SK-N-SH (cell line): ENCODE measurements around the gene SHH. TPM values are rescaled to one million over a fixed set of nuclear protein-coding genes. Genes with fewer than 3 reads are reported as not detected.

Experiments used
- CTCF ChIA-PET: fragments of 300-600, 350-600 bp; formaldehyde crosslinking; extraction: SDS; loops from one replicate; lab custom pipeline; 2021; lab: Yijun Ruan, JAX
- POLR2A ChIA-PET: fragments of 350-600 bp; sonication (Branson Sonifier 250); formaldehyde crosslinking; extraction: SDS; loops from one replicate; lab custom pipeline; 2020; ENCODE audit warnings: antibody characterized with exemption, inconsistent platforms; lab: Yijun Ruan, JAX
- DNase-seq: peaks from one replicate; pipeline ENCODE4 v3.0.0; 2012
- H2AFZ ChIP-seq: fragments of 200-600 bp; sonication (generic); 2 replicates; pipeline ENCODE4 v1.8.1; 2016; ENCODE audit warnings: antibody characterized with exemption, mild to moderate bottlenecking, low read depth
- H3F3A ChIP-seq: fragments of 200-600 bp; sonication (generic); replicated peaks from 2 replicates; pipeline ENCODE3; 2016; ENCODE audit warnings: antibody characterized with exemption, mild to moderate bottlenecking; ENCODE audit not compliant: insufficient read depth
- H3K27ac ChIP-seq, 2 experiments: fragments of 200-500 bp in 1 of 2; fragments of 200-600 bp in 1 of 2; sonication (Bioruptor generic) in 1 of 2; sonication (generic), shearing (Covaris generic) in 1 of 2; 2 replicates each; pipeline versions ENCODE4 v1.5.1 to v1.6.1; 2014 to 2016; ENCODE audit warnings: low read depth in 2 of 2, inconsistent platforms in 1 of 2, low read length in 1 of 2, mild to moderate bottlenecking in 1 of 2, mixed read lengths in 1 of 2
- H3K27me3 ChIP-seq: fragments of 200-600 bp; sonication (generic), shearing (Covaris generic); 2 replicates; pipeline ENCODE4 v1.6.1; 2016; ENCODE audit warnings: mixed run types; ENCODE audit not compliant: insufficient read depth
- H3K36me3 ChIP-seq, 2 experiments: fragments of 200-500 bp in 1 of 2; fragments of 200-600 bp in 1 of 2; sonication (Bioruptor generic) in 1 of 2; sonication (generic) in 1 of 2; replicated peaks in 1 of 2; 2 replicates each; pipeline versions ENCODE3 to v1.5.1; 2014 to 2016; ENCODE audit warnings: low read length in 1 of 2, mild to moderate bottlenecking in 1 of 2; ENCODE audit not compliant: insufficient read depth in 2 of 2, control insufficient read depth in 1 of 2
- H3K4me1 ChIP-seq, 2 experiments: fragments of 200-500 bp in 1 of 2; fragments of 200-600 bp in 1 of 2; sonication (Bioruptor generic) in 1 of 2; sonication (generic), shearing (Covaris generic) in 1 of 2; 2 replicates each; pipeline versions ENCODE4 v1.5.1 to v1.6.1; 2014 to 2016; ENCODE audit warnings: low read depth in 1 of 2, low read length in 1 of 2, mixed run types in 1 of 2; ENCODE audit not compliant: insufficient read depth in 2 of 2, control insufficient read depth in 1 of 2
- H3K4me2 ChIP-seq: fragments of 200-600 bp; sonication (generic), shearing (Covaris generic); 2 replicates; pipeline ENCODE4 v1.6.1; 2017; ENCODE audit warnings: mixed run types
- H3K4me3 ChIP-seq, 2 experiments: fragments of 200-500 bp in 1 of 2; fragments of 200-600 bp in 1 of 2; sonication (Bioruptor generic) in 1 of 2; sonication (generic), shearing (Covaris generic) in 1 of 2; 2 replicates each; pipeline versions ENCODE4 v1.5.1 to v1.8.1; 2014 to 2016; ENCODE audit warnings: low read depth in 2 of 2, inconsistent platforms in 1 of 2, low read length in 1 of 2, mild to moderate bottlenecking in 1 of 2, mixed read lengths in 1 of 2, moderate library complexity in 1 of 2
- H3K79me2 ChIP-seq: fragments of 200-600 bp; sonication (generic); 2 replicates; pipeline ENCODE4 v1.8.1; 2017; ENCODE audit warnings: mild to moderate bottlenecking; ENCODE audit not compliant: insufficient read depth
- H3K9ac ChIP-seq: fragments of 200-600 bp; sonication (generic); 2 replicates; pipeline ENCODE4 v1.6.1; 2017; ENCODE audit warnings: mixed run types
- H3K9me2 ChIP-seq: fragments of 200-600 bp; sonication (generic); 2 replicates; pipeline ENCODE4 v1.6.1; 2017; ENCODE audit warnings: mixed run types
- H3K9me3 ChIP-seq: fragments of 200-600 bp; sonication (generic); 2 replicates; pipeline ENCODE4 v1.6.1; 2017; ENCODE audit warnings: mixed run types, mild to moderate bottlenecking, moderate library complexity
- H4K20me1 ChIP-seq: fragments of 200-600 bp; sonication (generic); 2 replicates; pipeline ENCODE4 v1.6.1; 2017; ENCODE audit warnings: mild to moderate bottlenecking, mixed run types; ENCODE audit not compliant: insufficient read depth
- CHD2 ChIP-seq: fragments of 150-350 bp; IDR thresholded peaks from 2 replicates; pipeline ENCODE4 v1.6.1; 2018; ENCODE audit warnings: low read length; ENCODE audit not compliant: partially characterized antibody
- EP300 ChIP-seq, 2 experiments: IDR thresholded peaks; 2 replicates each; pipeline versions ENCODE4 v1.4.0 to v1.6.1; 2012; ENCODE audit warnings: borderline replicate concordance in 1 of 2, low read depth in 1 of 2, low read length in 1 of 2
- FOSL2 ChIP-seq: IDR thresholded peaks from 2 replicates; pipeline ENCODE4 v1.4.0; 2012; ENCODE audit warnings: low read depth, mild to moderate bottlenecking, moderate library complexity, borderline replicate concordance
- FOXJ3 ChIP-seq: sonication (generic); formaldehyde crosslinking; IDR thresholded peaks from 2 replicates; pipeline ENCODE4 v1.5.1; 2020; ENCODE audit warnings: mild to moderate bottlenecking, missing genetic modification reagents
- FOXM1 ChIP-seq: IDR thresholded peaks from 2 replicates; pipeline ENCODE4 v1.4.0; 2012; ENCODE audit warnings: low read depth, mild to moderate bottlenecking
- GABPA ChIP-seq: IDR thresholded peaks from 2 replicates; pipeline ENCODE4 v1.4.0; 2012; ENCODE audit warnings: low read depth, mild to moderate bottlenecking
- JUND ChIP-seq: IDR thresholded peaks from 2 replicates; pipeline ENCODE4 v1.4.0; 2012
- MEF2A ChIP-seq: IDR thresholded peaks from 2 replicates; pipeline ENCODE4 v1.4.0; 2012; ENCODE audit warnings: low read depth, borderline replicate concordance
- NFIC ChIP-seq: IDR thresholded peaks from 2 replicates; pipeline ENCODE4 v1.4.0; 2012; ENCODE audit warnings: borderline replicate concordance
- NRF1 ChIP-seq: IDR thresholded peaks from 2 replicates; pipeline ENCODE4 v1.6.1; 2012; ENCODE audit warnings: low read depth, mild to moderate bottlenecking, low read length
- POLR2AphosphoS5 ChIP-seq: IDR thresholded peaks from 2 replicates; pipeline ENCODE4 v1.6.1; 2012; ENCODE audit warnings: low read depth, low read length
- RCOR1 ChIP-seq: fragments of 150-350 bp; IDR thresholded peaks from 2 replicates; pipeline ENCODE4 v1.6.1; 2017; ENCODE audit warnings: antibody characterized with exemption, low read length
- RXRA ChIP-seq: IDR thresholded peaks from 2 replicates; pipeline ENCODE4 v1.4.0; 2012; ENCODE audit warnings: low read depth, mild to moderate bottlenecking, borderline replicate concordance
- SIN3A ChIP-seq: IDR thresholded peaks from 2 replicates; pipeline ENCODE4 v1.6.1; 2012; ENCODE audit warnings: low read depth, mild to moderate bottlenecking, low read length, moderate library complexity, borderline replicate concordance
- TAF1 ChIP-seq: IDR thresholded peaks from 2 replicates; pipeline ENCODE4 v1.6.1; 2012; ENCODE audit warnings: low read depth, mild to moderate bottlenecking, low read length, moderate library complexity, borderline replicate concordance
- YY1 ChIP-seq: IDR thresholded peaks from 2 replicates; pipeline ENCODE4 v1.4.0; 2012; ENCODE audit warnings: low read depth, mild to moderate bottlenecking
- WGBS: methylation state at CpG from one replicate; pipeline ENCODE4 v1.1.6; 2017; ENCODE audit warnings: low lambda C conversion rate; 5-methylcytosine and 5-hydroxymethylcytosine counted together
- polyA plus RNA-seq, 3 experiments: library from polyadenylated mRNA; depleted of rRNA; stranded (reverse); fragments of >200 nt; gene quantifications; 2 replicates each; pipeline ENCODE4 v1.2.3, GENCODE V29; 2012
- TF ChIP-seq, protein P1 (sequence below): fragments of 200-600 bp; sonication (generic); IDR thresholded peaks from 2 replicates; pipeline ENCODE4 v1.6.1; 2017; ENCODE audit warnings: antibody characterized with exemption, mild to moderate bottlenecking, moderate library complexity
- TF ChIP-seq, protein P2 (sequence below): fragments of 150-350 bp; IDR thresholded peaks from 2 replicates; pipeline ENCODE4 v1.6.1; 2017; ENCODE audit warnings: antibody characterized with exemption, low read length, low read depth, borderline replicate concordance
- TF ChIP-seq, protein P3 (sequence below): IDR thresholded peaks from 2 replicates; pipeline ENCODE4 v1.4.0; 2012; ENCODE audit warnings: low read depth
- TF ChIP-seq, protein P4 (sequence below): IDR thresholded peaks from 2 replicates; pipeline ENCODE4 v1.4.0; 2012; ENCODE audit warnings: low read depth, borderline replicate concordance

The SHH gene
- polyA plus RNA-seq, 1 of the 3 experiments (the other 2 are of a cell fraction) = not detected

DNA sequence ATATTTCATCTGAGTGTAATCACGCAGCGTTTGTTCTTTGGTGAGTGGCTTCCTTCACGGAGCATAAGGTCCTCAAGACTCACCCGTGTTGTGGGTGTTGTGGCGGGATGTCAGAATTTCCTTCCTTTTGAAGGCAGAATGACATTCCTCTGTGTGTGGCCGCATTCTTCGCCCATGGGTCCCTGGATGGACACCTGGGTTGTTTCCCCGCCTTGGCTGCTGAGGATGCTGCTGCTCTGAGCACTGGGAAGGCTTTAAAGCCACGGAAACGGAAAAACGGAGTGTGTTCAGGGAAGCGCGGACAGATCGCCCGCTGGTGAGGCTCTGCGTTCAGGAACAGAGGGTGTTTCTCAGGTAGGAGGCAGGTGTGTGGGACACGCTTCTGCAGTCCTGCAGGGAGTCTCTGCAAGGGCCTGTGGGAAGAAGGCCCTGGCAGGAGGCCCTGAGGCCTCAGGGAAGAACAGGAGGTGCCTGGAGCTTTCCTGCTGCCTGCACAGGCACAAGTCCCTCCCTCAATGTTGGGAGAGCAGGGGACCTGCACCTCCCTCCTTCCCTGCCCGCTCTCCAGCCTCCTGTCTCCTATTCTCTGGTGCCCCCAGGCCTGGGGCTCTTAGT lies 35.7 kb upstream of the SHH start:
- Histone ChIP-seq H4K20me1 (no peaks in the 10 kb centered on the region), H3K9ac (no peak overlapping the region), H3F3A (no peaks in the 10 kb centered on the region), H3K9me3 (no peaks in the 10 kb centered on the region), H3K27ac (no peak overlapping the region), H3K36me3 (no peaks in the 10 kb centered on the region), H3K9me2 (no peaks in the 10 kb centered on the region), H3K4me3 (no peak overlapping the region), H3K4me2 (no peak overlapping the region), H3K27me3 (peaks cover 95% of the 10 kb centered on the region), H2AFZ (no peak overlapping the region), H3K79me2 (no peaks in the 10 kb centered on the region), H3K4me1 (no peaks in the 10 kb centered on the region)
- no peak for DNase-seq
- ChIA-PET CTCF (no interaction called here), POLR2A (no interaction called here)
- TF ChIP-seq, protein P1, sequence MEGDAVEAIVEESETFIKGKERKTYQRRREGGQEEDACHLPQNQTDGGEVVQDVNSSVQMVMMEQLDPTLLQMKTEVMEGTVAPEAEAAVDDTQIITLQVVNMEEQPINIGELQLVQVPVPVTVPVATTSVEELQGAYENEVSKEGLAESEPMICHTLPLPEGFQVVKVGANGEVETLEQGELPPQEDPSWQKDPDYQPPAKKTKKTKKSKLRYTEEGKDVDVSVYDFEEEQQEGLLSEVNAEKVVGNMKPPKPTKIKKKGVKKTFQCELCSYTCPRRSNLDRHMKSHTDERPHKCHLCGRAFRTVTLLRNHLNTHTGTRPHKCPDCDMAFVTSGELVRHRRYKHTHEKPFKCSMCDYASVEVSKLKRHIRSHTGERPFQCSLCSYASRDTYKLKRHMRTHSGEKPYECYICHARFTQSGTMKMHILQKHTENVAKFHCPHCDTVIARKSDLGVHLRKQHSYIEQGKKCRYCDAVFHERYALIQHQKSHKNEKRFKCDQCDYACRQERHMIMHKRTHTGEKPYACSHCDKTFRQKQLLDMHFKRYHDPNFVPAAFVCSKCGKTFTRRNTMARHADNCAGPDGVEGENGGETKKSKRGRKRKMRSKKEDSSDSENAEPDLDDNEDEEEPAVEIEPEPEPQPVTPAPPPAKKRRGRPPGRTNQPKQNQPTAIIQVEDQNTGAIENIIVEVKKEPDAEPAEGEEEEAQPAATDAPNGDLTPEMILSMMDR = no peak
- TF ChIP-seq, protein P2, sequence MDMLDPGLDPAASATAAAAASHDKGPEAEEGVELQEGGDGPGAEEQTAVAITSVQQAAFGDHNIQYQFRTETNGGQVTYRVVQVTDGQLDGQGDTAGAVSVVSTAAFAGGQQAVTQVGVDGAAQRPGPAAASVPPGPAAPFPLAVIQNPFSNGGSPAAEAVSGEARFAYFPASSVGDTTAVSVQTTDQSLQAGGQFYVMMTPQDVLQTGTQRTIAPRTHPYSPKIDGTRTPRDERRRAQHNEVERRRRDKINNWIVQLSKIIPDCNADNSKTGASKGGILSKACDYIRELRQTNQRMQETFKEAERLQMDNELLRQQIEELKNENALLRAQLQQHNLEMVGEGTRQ = no peak
- TF ChIP-seq NRF1 (no peak), JUND (no peak), CHD2 (no peak), POLR2AphosphoS5 (no peak), MEF2A (no peak), YY1 (no peak), FOXJ3 (CRISPR knock-in tag) (no peak), NFIC (no peak), RXRA (no peak), GABPA (no peak), FOXM1 (no peak), EP300 (IDR thresholded peaks at IDR 0.05; ENCODE audit: borderline replicate concordance in 1 of 2, low read depth in 1 of 2, low read length in 1 of 2) (no peak), FOSL2 (no peak), SIN3A (no peak)
- TF ChIP-seq, protein P3, sequence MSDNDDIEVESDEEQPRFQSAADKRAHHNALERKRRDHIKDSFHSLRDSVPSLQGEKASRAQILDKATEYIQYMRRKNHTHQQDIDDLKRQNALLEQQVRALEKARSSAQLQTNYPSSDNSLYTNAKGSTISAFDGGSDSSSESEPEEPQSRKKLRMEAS = no peak
- WGBS = 19% methylated on average over 18 of the region's 18 CpGs

DNA sequence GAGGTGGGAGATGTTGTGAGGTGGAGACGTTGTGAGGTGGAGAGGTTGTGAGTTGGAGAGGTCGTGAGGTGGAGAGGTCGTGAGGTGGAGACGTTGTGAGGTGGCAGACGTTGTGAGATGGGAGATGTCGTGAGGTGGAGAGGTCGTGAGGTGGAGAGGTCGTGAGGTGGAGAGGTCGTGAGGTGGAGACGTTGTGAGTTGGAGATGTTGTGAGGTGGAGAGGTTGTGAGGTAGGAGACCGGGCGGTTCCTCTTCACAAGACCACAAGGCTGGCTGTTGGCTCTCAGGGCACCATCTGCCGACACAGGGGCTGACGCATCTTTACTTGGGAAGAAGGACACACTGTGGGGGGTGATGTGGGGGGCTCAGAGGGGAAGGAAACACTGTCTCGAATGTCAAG lies 34.7 kb upstream of the SHH start:
- H3K9me2 ChIP-seq = no peaks in the 10 kb centered on the region
- no peaks in the 10 kb centered on the region for H3K36me3 ChIP-seq
- no peak overlapping the region for H3K4me2 ChIP-seq
- H3K9me3 ChIP-seq = no peaks in the 10 kb centered on the region
- H2AFZ ChIP-seq = no peak overlapping the region
- no peaks in the 10 kb centered on the region for H3K4me1 ChIP-seq
- no peak overlapping the region for H3K4me3 ChIP-seq
- ChIA-PET POLR2A (no interaction called here), CTCF (no interaction called here)
- H3K9ac ChIP-seq = no peak overlapping the region
- WGBS = 19% methylated on average over 15 of the region's 15 CpGs
- H3K27me3 ChIP-seq = peaks cover 96% of the 10 kb centered on the region
- DNase-seq = no peak
- TF ChIP-seq FOXM1 (no peak), JUND (no peak), MEF2A (no peak), CHD2 (no peak), TAF1 (no peak), SIN3A (no peak), EP300 (IDR thresholded peaks at IDR 0.05; ENCODE audit: borderline replicate concordance in 1 of 2, low read depth in 1 of 2, low read length in 1 of 2) (no peak), POLR2AphosphoS5 (no peak), RCOR1 (no peak)
- TF ChIP-seq, protein P4, sequence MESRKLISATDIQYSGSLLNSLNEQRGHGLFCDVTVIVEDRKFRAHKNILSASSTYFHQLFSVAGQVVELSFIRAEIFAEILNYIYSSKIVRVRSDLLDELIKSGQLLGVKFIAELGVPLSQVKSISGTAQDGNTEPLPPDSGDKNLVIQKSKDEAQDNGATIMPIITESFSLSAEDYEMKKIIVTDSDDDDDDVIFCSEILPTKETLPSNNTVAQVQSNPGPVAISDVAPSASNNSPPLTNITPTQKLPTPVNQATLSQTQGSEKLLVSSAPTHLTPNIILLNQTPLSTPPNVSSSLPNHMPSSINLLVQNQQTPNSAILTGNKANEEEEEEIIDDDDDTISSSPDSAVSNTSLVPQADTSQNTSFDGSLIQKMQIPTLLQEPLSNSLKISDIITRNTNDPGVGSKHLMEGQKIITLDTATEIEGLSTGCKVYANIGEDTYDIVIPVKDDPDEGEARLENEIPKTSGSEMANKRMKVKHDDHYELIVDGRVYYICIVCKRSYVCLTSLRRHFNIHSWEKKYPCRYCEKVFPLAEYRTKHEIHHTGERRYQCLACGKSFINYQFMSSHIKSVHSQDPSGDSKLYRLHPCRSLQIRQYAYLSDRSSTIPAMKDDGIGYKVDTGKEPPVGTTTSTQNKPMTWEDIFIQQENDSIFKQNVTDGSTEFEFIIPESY = no peak
- TF ChIP-seq, protein P2 = no peak
- TF ChIP-seq, protein P3 = no peak
- H3K27ac ChIP-seq = no peak overlapping the region
- H4K20me1 ChIP-seq = no peaks in the 10 kb centered on the region
- H3F3A ChIP-seq = no peaks in the 10 kb centered on the region
- no peaks in the 10 kb centered on the region for H3K79me2 ChIP-seq
